Body of pancreas (tissue), 4 donors: ENCODE measurements around the gene EHMT2. TPM values are rescaled to one million over a fixed set of nuclear protein-coding genes. Genes with fewer than 3 reads are reported as not detected.
"Not testable (repeated sequence)": the region's sequence is repeated elsewhere in the genome, so short reads cannot be mapped to it uniquely, and the experiment has no call there.

ENCODE experiments used
- ATAC-seq: fragments of 150-250 bp; one replicate; pipeline ENCODE4 v1.9.1; 2016
- DNase-seq, 4 donors: peaks; one replicate each; pipeline ENCODE4 v3.0.0-alpha.2; 2019
- H3K27ac ChIP-seq, 4 donors: fragments of 200-600 bp; sonication (generic); 1 replicate in 3 of 4; 2 replicates in 1 of 4; pipeline versions ENCODE4 v1.5.1 to v1.6.1; 2016 to 2019; ENCODE audit warnings: mild to moderate bottlenecking in 1 of 4, mixed read lengths in 1 of 4, moderate library complexity in 1 of 4
- H3K27me3 ChIP-seq, 2 donors: fragments of 200-600 bp; sonication (generic); one replicate each; pipeline ENCODE4 v1.6.0; 2016; ENCODE audit warnings: mild to moderate bottlenecking in 1 of 2
- H3K36me3 ChIP-seq, 2 donors: fragments of 200-600 bp; sonication (generic); replicated peaks in 1 of 2; 2 replicates each; pipeline ENCODE4 v1.5.1; 2016; ENCODE audit warnings: low read depth in 2 of 2; ENCODE audit not compliant: insufficient read depth in 1 of 2
- H3K4me1 ChIP-seq: fragments of 200-600 bp; sonication (generic); one replicate; pipeline ENCODE4 v1.6.0; 2016
- H3K4me3 ChIP-seq, 2 donors: fragments of 200-600 bp; sonication (generic); 1 replicate in 1 of 2; 2 replicates in 1 of 2; pipeline ENCODE4 v1.5.1; 2016 to 2019
- H3K9me3 ChIP-seq, 3 donors: fragments of 200-600 bp; sonication (generic); 1 replicate in 2 of 3; 2 replicates in 1 of 3; pipeline ENCODE4 v1.5.1; 2016
- CTCF ChIP-seq, 7 experiments: fragments of 450-650 bp in 4 of 7; fragments of 200-600 bp in 3 of 7; sonication (generic) in 3 of 7; IDR thresholded peaks; one replicate each; pipeline ENCODE4 v1.5.1; 2016 to 2019; ENCODE audit warnings: antibody characterized with exemption in 7 of 7
- POLR2A ChIP-seq, 3 donors: fragments of 450-650 bp; IDR thresholded peaks; one replicate each; pipeline ENCODE4 v1.6.1; 2016; ENCODE audit warnings: antibody characterized with exemption in 3 of 3, mild to moderate bottlenecking in 2 of 3
- WGBS, 2 donors: methylation state at CpG; one replicate each; pipeline ENCODE4 v1.1.5; 2017; 5-methylcytosine and 5-hydroxymethylcytosine counted together
- intact Hi-C: fragments of 100-400 bp; cut with DNase I; formaldehyde crosslinking; loops from one replicate; pipeline ENCODE4 v1.15.1; 2023
- total RNA-seq, 2 donors: library from RNA; depleted of rRNA; stranded (reverse); fragments of >200 nt; gene quantifications; one replicate each; pipeline ENCODE4 v1.1.0, GENCODE V29; 2016

EHMT2 gene
- total RNA-seq, 2 donors from 2014 or later: 35.8 to 87.7 TPM

DNA sequence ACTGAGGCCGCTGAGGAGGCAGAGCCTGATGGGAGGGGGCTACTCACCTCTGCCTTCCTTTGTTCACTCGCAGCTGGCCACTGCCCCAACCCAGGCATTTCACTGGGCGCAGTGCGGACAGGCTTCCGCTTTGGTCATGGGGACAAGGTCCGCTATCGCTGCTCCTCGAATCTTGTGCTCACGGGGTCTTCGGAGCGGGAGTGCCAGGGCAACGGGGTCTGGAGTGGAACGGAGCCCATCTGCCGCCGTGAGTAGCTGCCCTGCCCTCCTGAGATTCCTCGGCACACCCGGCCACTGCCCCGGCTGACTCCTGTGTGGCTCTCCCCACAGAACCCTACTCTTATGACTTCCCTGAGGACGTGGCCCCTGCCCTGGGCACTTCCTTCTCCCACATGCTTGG is 36.0 kb upstream of the EHMT2 start:
- TF ChIP-seq CTCF (IDR thresholded peaks at IDR 0.05) (no peak), POLR2A (IDR thresholded peaks at IDR 0.05) (no peak)
- intact Hi-C loops: no loop called here
- H3K27ac ChIP-seq: no peak overlapping the region
- no peaks in the 10 kb centered on the region for H3K9me3 ChIP-seq
- ATAC-seq (no peak), DNase-seq (no peak)
- H3K4me1 ChIP-seq: no peaks in the 10 kb centered on the region
- no peak overlapping the region for H3K4me3 ChIP-seq
- no peaks in the 10 kb centered on the region for H3K27me3 ChIP-seq
- H3K36me3 ChIP-seq: no peaks in the 10 kb centered on the region
- 61 to 80% methylated on average over 3 to 19 of the region's 19 CpGs for WGBS, 2 donors

DNA sequence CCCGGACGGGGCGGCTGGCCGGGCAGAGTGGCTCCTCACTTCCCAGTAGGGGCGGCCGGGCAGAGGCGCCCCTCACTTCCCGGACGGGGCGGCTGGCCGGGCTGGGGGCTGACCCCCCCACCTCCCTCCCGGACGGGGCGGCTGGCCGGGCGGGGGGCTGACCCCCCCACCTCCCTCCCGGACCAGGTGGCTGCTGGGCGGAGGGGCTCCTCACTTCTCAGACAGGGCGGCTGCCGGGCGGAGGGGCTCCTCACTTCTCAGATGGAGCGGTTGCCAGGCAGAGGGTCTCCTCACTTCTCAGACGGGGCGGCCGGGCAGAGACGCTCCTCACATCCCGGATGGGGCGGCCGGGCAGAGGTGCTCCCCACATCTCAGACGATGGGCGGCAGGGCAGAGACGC is 34.6 kb upstream of the EHMT2 start:
- H3K4me3 ChIP-seq, H3K27ac ChIP-seq, H3K9me3 ChIP-seq, H3K4me1 ChIP-seq, H3K27me3 ChIP-seq, H3K36me3 ChIP-seq, intact Hi-C loops, ATAC-seq, DNase-seq: not testable (repeated sequence)
- 70 to 85% methylated on average over 4 to 17 of the region's 32 CpGs for WGBS, 2 donors

- DNase-seq (no peak), ATAC-seq (no peak)
- Histone ChIP-seq H3K9me3 (no peaks in the 10 kb centered on the region), H3K4me3 (no peak overlapping the region), H3K36me3 (no peaks in the 10 kb centered on the region), H3K4me1 (no peaks in the 10 kb centered on the region), H3K27me3 (no peaks in the 10 kb centered on the region), H3K27ac (no peak overlapping the region)
- intact Hi-C loops: no loop called here
- 94 to 100% methylated on average over 1 of the region's 1 CpG for WGBS, 2 donors
- no peak for TF ChIP-seq POLR2A (IDR thresholded peaks at IDR 0.05)
- no peak for TF ChIP-seq CTCF (IDR thresholded peaks at IDR 0.05)
These were observed 33.5 kb upstream of the EHMT2 start for GRCh38 chr6:31930962-31931361.

GRCh38 chr6:31928672-31928939 is 31.1 kb upstream of the EHMT2 start:
- Histone ChIP-seq H3K4me3 (no peak overlapping the region), H3K27me3 (no peaks in the 10 kb centered on the region), H3K36me3 (no peaks in the 10 kb centered on the region), H3K4me1 (no peaks in the 10 kb centered on the region), H3K27ac (no peak overlapping the region), H3K9me3 (no peaks in the 10 kb centered on the region)
- DNase-seq (no peak), ATAC-seq (no peak)
- intact Hi-C loops: no loop called here
- WGBS, 2 donors: 68 to 71% methylated on average over 9 of the region's 9 CpGs
- TF ChIP-seq CTCF (IDR thresholded peaks at IDR 0.05) (no peak), POLR2A (IDR thresholded peaks at IDR 0.05) (no peak)

GRCh38 chr6:31927863-31928671 is 30.6 kb upstream of the EHMT2 start:
- DNase-seq: no peak
- no peak for ATAC-seq
- no peaks in the 10 kb centered on the region for H3K4me1 ChIP-seq
- TF ChIP-seq POLR2A (IDR thresholded peaks at IDR 0.05): no peak
- no peak for TF ChIP-seq CTCF (IDR thresholded peaks at IDR 0.05)
- no peaks in the 10 kb centered on the region for H3K36me3 ChIP-seq
- H3K4me3 ChIP-seq: no peak overlapping the region
- no peaks in the 10 kb centered on the region for H3K27me3 ChIP-seq
- H3K27ac ChIP-seq: no peak overlapping the region
- intact Hi-C loops: no loop called here
- WGBS, 2 donors: 62 to 64% methylated on average over 11 of the region's 11 CpGs
- no peaks in the 10 kb centered on the region for H3K9me3 ChIP-seq
